Measurements from ENCODE around the gene SNRPA. TPM values are rescaled to one million over a fixed set of nuclear protein-coding genes. Genes with fewer than 3 reads are reported as not detected.

SNRPA gene
- total and polyA plus RNA-seq, 2 of the 13 experiments (the other 11 are each of a cell fraction or from before 2014, with no cell fraction given): 59.6 to 162 TPM

DNA sequence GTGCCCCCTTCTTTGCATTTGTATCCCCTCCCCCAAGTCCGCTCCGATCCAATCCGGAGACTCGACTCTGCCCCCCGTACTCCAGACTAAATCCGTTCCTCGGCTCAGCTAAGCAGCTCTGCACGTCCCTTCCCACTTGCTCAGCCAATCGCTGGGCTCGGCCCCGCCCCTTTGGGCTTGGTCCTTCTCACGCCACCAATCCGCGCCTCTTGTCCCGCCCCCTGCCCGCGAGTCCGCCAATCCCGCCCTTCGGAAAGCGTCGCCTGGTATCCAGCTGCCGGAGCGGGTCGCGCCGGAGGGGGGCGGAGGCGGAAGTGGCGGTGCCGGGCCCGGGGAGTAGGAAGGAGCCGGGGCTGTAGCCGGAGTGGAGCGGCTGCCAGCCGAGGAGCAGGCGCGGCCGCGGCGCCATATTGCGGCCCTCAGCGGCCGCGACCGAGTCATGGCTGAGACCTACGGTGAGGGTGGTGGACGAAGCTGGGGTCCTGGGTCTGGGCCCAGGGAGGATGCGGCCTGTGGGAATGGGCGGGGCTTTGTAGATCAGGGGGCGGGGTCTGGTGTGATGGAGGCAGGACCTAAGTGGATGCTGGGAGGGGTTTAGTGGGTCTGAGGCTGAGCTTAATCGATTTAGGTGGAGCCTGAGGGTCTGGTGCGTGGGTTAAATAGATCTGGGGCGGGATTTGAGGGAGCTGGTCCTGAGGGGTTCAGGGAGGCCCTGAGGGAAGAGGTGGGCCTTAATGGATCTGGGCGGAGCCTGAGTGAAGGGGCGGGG lies 27.1 kb downstream of the SNRPA start, which contains the start of gene RAB4B (continued):
- TF ChIP-seq TBX2 (CRISPR knock-in tag; IDR thresholded peaks at IDR 0.05; ENCODE audit: borderline replicate concordance) (peak; percentile 52; the same call in 1 of the 2 replicates), KDM6A (CRISPR knock-in tag; IDR thresholded peaks at IDR 0.05; ENCODE audit: low read depth) (no peak), ZNF367 (CRISPR knock-in tag; IDR thresholded peaks at IDR 0.05; ENCODE audit: borderline replicate concordance) (no peak), ZFY (CRISPR knock-in tag; IDR thresholded peaks at IDR 0.05) (peak; percentile 88), ZNF577 (CRISPR knock-in tag; IDR thresholded peaks at IDR 0.05; ENCODE audit: borderline replicate concordance, low read depth) (no peak), NR1H2 (CRISPR knock-in tag; IDR thresholded peaks at IDR 0.05; ENCODE audit: borderline replicate concordance, low read depth) (no peak), FOXK1 (CRISPR knock-in tag; IDR thresholded peaks at IDR 0.05; ENCODE audit: borderline replicate concordance, low read depth) (peak; percentile 28; the same call in 1 of the 2 replicates), NCOR1 (IDR thresholded peaks at IDR 0.05; ENCODE audit: borderline replicate concordance, low read length) (peak; percentile 33; the same call in 1 of the 2 replicates), FOXA3 (CRISPR knock-in tag; IDR thresholded peaks at IDR 0.05) (no peak), SP5 (CRISPR knock-in tag; IDR thresholded peaks at IDR 0.05; ENCODE audit: borderline replicate concordance, low read depth) (peak; percentile 73; the same call in 1 of the 2 replicates), ZNF562 (CRISPR knock-in tag; IDR thresholded peaks at IDR 0.05; ENCODE audit: borderline replicate concordance) (no peak), PHF21A (CRISPR knock-in tag; IDR thresholded peaks at IDR 0.05) (peak; percentile 95), ZNF138 (CRISPR knock-in tag; IDR thresholded peaks at IDR 0.05; ENCODE audit: low read depth) (no peak), SNAPC2 (CRISPR knock-in tag; IDR thresholded peaks at IDR 0.05) (no peak), PHF8 (CRISPR knock-in tag; IDR thresholded peaks at IDR 0.05) (peak; percentile 74), FOXP1 (IDR thresholded peaks at IDR 0.05) (no peak), FOXP1 (CRISPR knock-in tag; IDR thresholded peaks at IDR 0.05) (no peak), EED (CRISPR knock-in tag; IDR thresholded peaks at IDR 0.05) (no peak), POGK (CRISPR knock-in tag; conservative IDR thresholded peaks at IDR 0.05) (peak; percentile 68), JUND (CRISPR knock-in tag; IDR thresholded peaks at IDR 0.05) (no peak), ZNF749 (CRISPR knock-in tag; IDR thresholded peaks at IDR 0.05; ENCODE audit: borderline replicate concordance) (no peak), TARDBP (CRISPR knock-in tag; IDR thresholded peaks at IDR 0.05) (peak; percentile 67; the same call in 1 of the 2 replicates), ZNF567 (CRISPR knock-in tag; IDR thresholded peaks at IDR 0.05; ENCODE audit: borderline replicate concordance) (0 out of 2 replicates have a peak, but pooled peaks have one; percentile 60)
- TF ChIP-seq, protein P1, sequence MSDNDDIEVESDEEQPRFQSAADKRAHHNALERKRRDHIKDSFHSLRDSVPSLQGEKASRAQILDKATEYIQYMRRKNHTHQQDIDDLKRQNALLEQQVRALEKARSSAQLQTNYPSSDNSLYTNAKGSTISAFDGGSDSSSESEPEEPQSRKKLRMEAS (IDR thresholded peaks at IDR 0.05): peak; percentile 9; the same call in 1 of the 2 replicates
- TF ChIP-seq, protein P2, sequence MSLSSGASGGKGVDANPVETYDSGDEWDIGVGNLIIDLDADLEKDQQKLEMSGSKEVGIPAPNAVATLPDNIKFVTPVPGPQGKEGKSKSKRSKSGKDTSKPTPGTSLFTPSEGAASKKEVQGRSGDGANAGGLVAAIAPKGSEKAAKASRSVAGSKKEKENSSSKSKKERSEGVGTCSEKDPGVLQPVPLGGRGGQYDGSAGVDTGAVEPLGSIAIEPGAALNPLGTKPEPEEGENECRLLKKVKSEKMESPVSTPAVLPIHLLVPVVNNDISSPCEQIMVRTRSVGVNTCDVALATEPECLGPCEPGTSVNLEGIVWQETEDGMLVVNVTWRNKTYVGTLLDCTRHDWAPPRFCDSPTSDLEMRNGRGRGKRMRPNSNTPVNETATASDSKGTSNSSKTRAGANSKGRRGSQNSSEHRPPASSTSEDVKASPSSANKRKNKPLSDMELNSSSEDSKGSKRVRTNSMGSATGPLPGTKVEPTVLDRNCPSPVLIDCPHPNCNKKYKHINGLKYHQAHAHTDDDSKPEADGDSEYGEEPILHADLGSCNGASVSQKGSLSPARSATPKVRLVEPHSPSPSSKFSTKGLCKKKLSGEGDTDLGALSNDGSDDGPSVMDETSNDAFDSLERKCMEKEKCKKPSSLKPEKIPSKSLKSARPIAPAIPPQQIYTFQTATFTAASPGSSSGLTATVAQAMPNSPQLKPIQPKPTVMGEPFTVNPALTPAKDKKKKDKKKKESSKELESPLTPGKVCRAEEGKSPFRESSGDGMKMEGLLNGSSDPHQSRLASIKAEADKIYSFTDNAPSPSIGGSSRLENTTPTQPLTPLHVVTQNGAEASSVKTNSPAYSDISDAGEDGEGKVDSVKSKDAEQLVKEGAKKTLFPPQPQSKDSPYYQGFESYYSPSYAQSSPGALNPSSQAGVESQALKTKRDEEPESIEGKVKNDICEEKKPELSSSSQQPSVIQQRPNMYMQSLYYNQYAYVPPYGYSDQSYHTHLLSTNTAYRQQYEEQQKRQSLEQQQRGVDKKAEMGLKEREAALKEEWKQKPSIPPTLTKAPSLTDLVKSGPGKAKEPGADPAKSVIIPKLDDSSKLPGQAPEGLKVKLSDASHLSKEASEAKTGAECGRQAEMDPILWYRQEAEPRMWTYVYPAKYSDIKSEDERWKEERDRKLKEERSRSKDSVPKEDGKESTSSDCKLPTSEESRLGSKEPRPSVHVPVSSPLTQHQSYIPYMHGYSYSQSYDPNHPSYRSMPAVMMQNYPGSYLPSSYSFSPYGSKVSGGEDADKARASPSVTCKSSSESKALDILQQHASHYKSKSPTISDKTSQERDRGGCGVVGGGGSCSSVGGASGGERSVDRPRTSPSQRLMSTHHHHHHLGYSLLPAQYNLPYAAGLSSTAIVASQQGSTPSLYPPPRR (CRISPR knock-in tag; IDR thresholded peaks at IDR 0.05; ENCODE audit: borderline replicate concordance): no peak

Measured in HepG2 (cell line).